ELR (cell line): ENCODE measurements around the gene IRX4.

Experiments used
- DNase-seq: peaks from one replicate; pipeline ENCODE4 v3.0.0-alpha.2; 2015; ENCODE audit warnings: low read depth

The IRX4 gene

DNA sequence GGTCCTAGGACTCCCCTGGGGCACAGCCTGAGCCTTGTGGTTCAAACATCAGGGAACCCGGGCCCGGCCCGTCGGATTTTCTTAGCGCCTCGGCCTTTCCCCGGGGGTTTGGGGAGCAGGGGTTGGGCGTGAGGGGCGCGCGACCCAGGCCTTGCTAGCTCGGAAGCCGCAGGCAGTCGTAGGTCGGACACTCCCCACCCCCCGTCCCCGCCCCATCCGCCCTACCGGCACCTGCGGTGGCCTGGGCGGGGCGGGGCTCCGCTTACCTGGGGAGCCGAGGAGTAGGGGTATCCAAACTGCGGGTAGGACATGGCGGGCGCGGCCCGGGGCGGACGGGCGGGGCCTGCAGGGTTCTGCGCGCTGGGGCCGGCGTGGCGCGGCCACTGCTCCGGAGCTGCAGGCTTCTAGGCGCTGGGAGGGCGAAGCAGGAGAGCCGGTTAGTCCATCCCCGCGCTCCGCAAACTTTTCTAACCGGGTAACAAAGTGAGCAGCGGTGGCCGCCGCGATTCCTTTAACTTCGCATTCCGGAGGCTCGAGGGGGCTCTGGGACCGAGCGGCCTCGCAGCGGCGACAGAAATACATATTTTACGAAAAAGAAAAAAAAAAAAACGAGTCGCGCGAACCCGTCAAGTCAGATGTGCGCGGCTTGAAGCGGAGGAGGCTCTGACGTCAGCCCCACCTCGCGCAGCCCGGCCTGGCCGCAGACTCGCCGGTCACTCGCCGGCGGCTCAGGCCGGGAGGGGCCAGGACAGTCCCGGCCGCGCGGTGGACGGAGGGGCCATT lies at the start of gene IRX4:
Gene IRX4, minus strand, starts transcription at position 589 of the 783 bp plus-strand sequence. Its CDS starts 278 bp downstream, at position 311.
- no peak for DNase-seq

DNA sequence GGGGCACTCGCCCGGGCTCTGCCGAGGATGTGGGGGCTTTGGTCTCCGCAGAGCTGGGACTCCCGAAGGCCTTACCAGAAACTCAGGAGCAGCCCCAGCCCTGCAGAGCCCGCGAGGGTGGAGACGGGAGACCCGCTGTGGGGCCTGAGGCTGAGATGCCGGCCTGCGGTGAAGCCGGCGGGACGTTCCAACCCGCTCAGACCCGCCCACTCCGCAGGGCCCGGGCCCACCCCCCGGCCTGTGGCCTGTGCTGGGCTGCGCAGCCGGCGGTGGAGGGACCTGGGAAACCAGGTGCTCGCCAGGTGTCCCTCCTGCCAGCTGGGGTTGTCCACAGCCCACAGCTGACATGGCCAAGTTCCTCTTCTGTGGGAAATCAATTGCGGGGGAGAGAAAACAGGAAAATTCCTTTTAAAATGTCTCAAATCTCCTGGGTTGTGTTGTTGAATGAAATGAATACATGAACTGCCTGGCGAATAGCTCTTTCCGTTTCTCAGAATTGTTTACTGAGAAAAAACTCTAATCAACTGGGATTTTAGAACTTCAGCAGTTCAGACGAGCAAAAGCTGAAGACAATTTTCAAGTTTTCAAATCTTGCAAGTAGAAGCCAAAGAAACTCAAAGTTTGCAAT lies 49.0 kb upstream of the IRX4 start:
- DNase-seq = no peak

DNA sequence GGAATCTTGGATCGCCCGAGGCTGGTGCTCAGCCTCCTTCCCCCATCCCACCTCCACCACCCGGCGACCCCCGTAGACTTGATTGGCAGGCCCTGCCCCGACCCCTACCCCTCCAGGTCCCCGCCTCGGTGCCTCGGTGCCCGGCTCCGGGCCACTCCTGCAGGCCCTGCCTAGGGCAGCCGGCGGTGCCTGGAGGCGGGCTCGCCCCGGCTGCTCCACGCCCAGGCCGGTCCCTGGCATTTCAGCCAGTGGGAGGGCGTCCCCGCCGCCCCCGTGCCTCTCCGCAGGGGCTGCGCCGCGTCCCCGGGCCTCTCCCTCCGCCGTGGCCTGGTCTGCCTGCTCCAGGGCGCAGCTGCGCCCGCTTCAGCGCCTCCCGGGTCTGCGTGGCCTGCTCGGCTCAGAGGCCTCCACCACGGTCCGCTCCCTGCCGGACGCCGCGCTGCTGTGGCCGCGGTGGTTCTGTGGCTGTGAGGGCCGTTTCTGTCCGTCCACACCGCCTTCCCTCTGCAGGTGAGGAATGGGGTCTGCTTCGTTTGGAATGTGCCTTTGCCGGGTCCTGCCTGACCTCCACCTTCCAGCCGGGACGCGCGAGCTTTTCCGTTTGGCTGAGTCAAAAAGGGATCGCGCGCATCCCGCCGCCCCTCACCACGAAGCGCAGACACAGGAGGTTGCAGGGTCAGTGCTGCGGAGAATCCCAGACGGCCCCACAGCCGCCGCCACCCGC lies 48.3 kb upstream of the IRX4 start:
- DNase-seq = no peak

DNA sequence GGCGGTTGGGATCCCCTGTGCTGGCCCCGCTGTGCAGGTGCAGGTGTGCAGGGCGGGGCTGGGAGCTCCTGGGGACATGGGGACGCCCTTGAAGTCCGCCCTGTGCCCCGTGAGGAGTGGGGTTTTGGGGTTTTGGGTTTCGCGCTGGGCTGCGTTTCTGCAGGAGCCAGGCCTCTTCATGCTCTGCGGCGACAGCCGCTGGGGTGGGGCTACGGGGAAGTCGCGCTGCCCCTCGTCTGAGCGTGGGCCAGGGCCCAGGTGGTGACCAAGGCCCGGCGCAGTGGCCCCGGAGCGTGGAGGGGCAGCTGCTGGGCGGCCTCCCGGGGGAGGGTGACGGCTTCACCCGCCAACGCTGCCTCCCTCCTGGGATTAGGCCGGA lies 47.8 kb upstream of the IRX4 start:
- no peak for DNase-seq

DNA sequence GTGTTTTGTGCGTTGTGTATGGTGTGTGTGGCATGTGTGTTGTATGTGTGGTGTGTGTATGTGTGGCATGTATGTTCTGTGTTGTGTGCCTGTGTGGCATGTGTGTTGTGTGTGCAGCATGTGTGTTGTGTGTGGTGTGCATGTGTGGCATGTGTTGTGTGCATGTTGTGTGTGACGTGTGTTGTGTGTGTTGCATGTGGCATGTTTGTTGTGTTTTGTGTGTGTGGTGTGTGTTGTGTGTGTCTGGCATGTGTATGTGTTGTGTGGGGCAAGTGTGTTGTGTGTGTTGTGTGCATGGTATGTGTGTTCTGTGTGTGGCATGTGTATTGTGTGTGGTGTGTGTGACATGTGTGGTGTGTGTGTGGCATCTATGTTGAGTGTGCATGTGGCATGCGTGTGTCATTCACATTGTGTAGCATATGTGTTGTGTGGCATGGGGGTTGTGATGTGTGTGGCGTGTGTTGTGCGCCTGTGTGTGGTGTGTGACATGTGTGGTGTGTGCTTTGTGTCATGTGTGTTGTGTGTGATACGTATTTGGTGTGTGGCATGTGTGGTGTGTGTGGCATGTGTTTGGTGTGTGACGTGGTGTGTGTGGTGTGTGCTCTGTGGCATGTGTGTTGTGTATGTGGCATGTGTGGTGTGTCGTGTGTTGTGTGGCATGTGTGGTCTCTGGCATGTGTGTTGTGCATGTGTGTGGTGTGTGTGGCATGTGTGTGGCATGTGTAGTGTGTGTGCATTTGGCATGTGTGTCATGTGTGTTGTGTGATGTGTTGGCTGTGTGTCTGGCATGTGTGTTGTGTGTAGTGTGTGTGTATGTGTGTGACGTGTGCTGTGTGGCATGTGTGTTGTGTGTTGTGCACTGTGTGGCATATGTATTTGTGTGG lies 46.6 kb upstream of the IRX4 start:
- DNase-seq = no peak

DNA sequence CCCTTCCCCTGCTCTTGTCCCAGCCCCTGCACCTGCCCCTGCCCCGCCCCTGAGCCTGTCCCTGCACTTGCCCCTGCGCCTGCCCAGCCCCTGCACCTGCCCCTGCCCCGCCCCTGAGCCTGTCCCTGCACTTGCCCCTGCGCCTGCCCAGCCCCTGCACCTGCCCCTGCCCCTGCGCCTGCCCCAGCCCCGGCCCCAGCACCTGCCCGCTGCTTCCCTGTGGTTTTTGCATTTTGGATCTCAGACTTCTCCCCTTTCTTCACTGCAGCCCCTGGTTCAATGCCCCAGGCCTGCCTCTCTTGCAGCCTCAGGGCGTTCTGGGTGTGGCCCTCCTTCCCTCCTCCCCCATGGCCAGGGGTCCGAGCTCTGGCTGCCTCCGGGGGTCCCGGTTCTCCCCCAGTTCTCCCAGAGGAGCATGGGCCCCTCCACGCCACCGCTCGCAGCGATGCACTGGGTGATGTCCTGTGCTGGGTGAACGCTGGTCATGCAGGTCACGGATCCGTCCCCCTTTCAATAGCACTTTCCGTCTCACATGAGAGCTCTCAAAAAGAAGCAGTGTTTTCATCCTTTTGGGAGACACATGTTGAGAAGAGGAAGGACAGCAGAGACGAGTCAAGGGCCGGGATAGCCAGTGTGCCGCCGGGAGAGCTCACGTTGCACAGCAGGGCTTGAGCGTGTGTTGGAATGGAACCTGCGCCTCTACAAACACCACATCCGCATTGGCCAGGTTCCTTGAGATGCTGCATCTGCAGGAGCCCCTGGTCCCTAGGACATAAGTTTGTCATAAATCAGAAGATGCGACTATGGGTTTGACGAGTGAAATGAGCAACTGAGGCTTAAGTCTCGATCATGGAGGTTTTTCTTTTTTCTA lies 44.0 kb upstream of the IRX4 start:
- DNase-seq = no peak

DNA sequence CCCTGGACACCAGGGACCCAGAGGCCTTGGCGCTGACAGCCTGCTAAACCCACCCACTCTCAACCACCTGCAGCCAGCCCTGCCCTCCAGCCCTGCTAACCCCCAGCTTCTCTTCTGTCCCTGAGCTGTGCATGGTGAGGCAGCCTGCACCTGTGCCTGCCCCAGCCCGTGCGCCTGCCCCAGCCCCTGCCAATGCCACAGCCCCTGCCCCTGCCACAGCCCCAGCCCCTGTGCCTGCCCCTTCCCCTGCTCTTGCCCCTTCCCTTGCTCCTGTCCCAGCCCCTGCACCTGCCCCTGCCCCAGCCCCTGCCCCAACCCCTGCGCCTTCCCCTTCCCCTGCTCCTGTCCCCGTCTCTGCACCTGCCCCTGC lies 43.3 kb upstream of the IRX4 start:
- DNase-seq = no peak

DNA sequence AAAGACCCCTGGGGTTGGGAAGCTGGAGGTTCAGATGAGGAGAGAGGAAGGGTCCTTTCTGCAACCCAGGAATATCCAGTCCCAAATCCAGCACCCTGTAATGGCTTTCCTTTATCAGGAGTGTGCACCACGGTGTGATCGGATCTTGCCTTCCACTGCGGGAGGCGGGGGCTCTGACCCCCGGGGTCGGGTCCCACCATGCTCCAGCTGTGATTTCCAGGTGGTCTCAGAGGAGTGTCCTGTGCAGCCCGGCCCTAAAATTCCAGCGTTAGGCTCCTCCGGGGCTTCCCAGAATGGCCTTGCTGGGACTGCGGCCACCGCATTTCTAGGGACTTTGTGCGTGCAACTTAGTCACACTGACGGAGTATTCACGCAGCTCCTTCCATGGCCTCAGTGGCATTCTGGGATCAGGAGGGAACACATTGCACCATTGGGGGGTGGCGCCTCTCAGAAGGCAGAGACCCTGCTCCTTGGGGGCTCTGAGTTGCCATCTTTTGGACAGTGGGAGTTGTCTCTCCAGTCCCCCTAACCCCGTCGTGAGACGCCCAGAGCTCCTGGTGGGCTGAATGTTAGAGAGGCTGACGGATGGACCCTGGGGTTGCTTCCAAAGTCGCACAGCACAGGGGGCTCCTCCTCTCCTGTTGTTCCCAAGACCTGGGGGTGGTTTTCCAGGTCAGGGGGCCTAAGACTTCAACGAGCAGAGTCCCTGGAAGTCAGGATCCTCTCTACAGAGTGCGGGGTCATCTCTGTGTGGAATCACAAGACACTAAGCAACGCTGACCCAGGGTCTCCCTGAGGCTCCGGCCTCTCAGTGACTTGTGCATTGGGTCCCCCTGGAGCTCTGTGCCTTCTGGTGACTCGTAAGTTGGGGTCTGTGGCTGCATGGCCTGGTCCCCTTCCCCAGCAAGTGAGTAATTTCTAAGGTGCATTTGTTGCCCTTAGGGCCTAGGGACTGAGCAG lies 42.7 kb upstream of the IRX4 start:
- no peak for DNase-seq

DNA sequence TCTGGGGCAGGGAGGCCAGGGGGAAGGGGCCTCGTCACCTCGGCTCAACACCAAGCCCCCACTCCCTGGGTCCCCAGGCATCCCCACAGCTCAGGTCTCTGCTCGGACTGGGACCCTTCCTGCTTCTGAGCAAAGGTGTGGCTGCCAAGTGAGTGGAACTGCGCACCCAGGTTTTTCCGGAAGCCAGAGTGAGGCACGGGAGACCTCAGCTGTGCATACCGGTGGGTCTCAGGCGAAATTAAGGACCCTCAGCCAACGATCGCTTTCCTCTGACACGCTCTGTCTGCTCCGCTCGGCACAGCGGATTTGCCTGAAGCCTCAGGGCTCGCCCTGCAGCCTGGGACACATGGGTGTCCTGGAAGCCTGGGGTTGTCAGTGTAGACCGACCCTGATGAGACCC lies 41.0 kb upstream of the IRX4 start:
- DNase-seq = no peak

DNA sequence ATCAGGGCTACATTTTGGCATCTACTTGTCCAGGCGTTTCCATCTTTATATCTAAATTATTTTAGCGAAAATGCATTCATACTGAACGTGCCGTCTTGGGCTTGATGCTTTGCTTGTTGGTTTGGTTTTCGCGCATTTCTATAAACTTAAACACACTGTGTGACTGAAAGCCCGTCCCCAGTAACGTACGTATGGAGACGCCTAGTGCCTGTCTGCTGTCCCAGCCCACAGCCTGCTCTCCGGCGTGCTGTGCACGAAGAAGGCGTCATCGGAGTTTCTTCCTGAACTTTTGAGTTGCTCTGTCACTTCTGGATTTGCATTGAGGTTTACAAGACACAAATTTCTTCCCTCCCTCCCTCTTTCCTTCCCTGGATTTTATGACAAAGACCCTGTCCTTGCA lies 40.6 kb upstream of the IRX4 start:
- DNase-seq = no peak

DNA sequence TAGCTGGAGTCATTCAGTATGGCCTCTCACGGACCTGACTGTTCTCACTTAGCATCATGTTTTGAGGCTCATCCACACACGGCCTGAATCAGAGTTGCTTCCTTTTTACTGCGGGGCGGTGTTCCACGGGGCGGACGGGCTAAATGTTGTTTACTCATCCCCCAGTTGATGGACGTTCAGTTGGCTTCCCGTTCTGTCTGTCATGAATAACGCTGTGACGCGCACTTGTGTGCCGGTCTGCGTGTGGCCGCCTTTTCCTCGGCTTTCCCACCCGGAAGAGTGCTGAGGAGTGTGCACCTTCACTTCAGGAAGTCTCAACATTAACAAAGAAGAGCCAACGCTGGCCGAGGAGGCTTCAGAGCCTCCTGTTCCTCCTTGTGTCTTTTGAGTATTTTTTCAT lies 39.0 kb upstream of the IRX4 start:
- no peak for DNase-seq

DNA sequence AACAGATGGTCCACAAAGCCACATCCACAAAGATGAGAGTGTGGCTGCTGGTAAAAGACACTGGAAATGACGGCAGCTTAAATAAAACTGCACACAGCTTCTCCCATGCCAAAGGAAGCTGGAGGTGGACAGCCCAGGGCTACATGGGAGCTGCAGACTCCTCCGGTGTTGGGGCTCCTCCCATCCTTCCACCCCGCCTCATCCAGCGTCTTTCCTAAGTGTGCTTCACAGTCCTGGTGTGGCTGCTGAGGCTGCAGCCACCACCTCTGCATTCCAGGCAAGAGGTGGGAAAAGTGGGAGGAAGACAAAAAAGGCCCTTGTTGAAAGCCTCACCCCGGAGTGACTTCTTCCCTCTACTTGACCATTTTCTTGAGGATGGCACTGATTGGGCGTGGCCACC lies 37.0 kb upstream of the IRX4 start:
- DNase-seq = no peak

DNA sequence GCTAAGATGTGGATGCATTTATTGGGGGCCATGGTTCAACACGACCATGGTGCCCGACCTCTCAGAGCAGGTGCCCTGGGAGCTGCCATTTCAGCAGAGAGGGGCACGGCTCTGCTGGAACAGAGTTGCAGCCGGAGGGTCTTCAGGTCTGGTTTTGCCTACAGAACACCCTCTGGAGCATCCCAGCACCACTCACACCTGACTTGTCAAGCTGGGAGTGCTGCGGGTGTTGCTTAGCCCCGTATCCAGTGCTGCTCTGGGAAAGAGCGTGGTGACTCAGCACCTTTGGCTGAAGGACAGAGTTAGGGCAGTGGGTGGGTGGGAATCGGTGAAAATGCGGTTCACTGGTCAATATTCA lies 36.5 kb upstream of the IRX4 start:
- DNase-seq = no peak

DNA sequence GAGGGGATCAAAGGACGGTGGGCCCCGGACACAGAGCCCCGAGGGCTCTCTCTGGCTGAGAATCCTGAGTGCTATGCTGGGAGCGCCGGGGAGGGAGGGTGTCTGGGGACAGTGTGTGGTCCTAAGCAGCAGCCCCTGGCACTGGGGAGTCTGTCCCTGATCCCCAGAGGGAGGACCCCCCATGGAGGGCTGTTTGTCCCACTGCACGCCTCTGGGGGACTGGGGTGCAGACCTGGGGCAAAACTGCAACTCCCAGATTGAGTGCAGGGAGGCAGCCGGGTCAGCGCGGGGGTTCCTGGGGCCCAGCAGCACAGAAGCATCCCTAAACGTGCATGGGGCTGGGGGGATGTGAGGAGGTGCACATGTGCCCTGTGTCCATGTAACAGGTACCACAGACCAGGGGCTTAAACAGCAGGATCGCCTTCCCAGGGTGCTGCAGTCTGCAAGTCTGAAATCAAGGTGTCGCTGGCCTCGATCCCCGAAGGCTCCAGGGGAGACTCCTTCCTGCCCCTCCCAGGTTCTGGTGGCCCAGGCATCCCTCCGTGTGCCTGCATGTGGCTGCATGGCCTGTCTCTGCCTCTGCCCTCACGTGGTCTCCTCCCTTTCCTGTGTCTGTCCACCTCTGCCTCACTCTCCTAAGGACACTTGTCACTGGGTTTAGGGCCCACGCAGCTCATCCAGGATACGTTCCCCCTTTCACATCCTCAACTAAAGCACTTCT lies 35.9 kb upstream of the IRX4 start:
- DNase-seq = no peak

DNA sequence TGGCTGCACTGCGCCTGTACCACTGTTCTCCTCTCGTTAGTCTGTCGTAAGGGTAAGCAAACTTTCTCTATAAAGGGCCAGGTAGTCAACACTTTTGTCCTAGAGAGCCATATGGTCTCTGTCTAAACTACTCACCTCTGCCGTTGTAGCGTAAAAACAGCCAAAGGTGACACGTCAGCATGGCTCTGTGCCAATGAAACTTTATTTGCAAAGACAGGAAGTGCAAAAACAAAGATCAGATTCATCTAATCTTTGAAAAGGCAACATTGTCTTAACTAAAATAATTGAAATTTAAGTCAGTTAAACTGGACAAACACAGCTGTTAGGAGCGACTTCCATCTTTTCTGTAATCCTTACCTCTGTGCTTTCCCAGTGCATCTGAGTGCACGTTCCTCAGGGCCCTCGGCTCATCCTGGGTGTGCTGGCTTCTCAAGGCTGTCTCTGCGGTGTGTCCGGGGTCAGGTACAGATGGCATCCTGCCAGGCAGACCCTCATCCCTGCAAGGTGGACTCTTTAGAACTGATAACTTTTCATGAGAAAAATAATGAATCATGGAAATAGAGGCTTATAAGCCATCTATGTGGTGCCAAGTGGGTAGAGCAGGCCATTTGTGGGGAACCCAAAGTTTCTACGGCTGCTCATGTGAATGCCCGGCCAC lies 35.2 kb upstream of the IRX4 start:
- DNase-seq = no peak

DNA sequence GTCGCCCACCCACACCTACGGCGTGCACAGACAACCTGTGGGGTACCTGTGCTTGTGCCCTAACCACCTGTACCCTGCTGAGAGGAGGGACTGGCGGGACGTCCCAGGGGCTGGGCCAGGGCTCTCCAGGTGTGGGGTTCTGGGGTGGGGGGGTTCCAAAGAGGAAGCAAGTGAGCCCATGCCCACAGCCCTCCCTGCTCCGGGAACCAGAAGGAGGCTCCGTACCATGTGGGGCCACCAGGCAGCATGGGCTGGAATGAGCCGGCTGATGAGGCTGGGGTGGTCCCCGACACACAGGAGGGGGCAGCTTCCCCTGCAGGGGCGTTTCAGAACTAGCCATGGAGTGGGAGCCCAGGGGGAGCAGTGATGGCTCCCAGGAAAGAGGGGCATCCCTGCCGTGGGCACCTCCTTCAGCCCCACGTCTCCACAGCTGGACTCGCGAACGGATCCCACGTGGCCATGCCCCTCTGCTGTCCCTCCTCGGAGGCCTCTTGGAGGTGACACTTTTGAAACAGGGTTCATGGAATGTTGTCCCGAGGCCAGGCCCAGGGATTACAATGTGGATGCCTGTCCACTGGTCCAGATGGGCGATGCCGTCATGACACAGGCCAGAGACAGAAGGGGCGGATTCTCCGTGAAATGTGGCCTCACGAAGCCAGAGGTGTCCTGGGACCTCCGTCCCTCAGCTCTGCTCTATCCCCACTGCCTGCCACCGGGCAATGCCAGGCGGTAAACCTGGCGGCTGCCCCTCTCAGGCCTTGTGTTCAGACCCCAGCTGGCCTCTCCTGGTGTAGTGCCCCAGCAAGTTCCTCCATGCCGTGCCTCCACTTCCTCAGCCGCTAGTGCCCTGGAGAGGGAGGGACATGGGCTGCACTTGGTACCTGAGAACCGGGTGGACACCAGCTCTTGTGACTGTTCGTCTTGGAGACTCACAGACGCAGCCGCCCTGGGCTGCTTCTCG lies 33.6 kb upstream of the IRX4 start:
- no peak for DNase-seq

DNA sequence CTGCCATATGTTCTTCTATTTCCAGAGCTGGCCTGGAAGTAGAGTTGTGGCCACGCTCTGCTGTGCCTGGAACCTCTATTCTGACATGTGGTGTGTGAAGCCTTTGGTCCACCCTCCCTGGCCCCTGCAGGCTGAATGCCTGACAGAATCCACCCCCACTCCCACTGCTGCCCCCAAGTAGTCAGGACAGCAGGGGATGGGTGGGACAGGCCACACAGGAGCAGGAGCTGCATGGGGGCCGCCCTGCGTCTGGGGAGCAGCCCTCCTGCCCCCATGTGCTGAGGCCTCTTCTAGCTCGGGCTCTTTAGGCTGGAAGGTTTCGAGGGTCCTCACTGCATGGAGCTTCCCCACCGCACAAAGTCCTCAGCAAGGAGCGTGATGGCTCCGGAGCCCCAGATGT lies 32.6 kb upstream of the IRX4 start:
- no peak for DNase-seq

DNA sequence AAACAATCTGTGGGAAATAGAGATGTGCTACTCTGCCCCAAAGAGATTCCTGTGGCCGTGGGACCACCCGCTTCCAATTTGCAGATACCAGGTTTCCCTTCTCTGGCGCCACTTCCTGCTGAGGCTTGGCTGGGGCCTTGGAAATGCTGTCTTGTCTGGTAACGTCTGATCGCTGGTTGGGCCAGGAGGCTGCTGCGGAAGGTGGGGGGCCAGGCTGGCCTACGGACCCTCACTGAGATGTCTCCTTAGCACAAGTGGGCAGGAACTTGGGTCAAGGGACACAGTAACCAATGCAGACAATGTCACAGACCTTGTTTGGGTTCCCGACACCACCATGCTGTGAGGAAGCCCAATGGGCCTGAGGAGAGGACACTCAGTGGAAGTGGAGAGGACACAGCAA lies 31.7 kb upstream of the IRX4 start:
- DNase-seq = no peak
